NB4 (cell line): ENCODE results near the gene SUCLG2.

Experiments
- DNase-seq: peaks from one replicate; pipeline ENCODE4 v3.0.0; 2010; ENCODE audit warnings: low read depth
- H3K4me3 ChIP-seq: one replicate; pipeline ENCODE4 v1.5.1; 2011; ENCODE audit warnings: mild to moderate bottlenecking, low read depth, low read length, moderate library complexity
- CTCF ChIP-seq: IDR thresholded peaks from one replicate; pipeline ENCODE4 v1.5.1; 2012; ENCODE audit warnings: low read depth, low read length
- MAX ChIP-seq: IDR thresholded peaks from 2 replicates; pipeline ENCODE4 v1.6.1; 2011; ENCODE audit warnings: low read depth, low read length
- MYC ChIP-seq: IDR thresholded peaks from 2 replicates; pipeline ENCODE4 v1.6.1; 2011; ENCODE audit warnings: low read depth, low read length
- POLR2A ChIP-seq: IDR thresholded peaks from 2 replicates; pipeline ENCODE4 v1.6.1; 2011; ENCODE audit warnings: mild to moderate bottlenecking; ENCODE audit not compliant: insufficient read length; ENCODE audit errors: extremely low read depth

Gene SUCLG2

GRCh38 chr3:67459796-67460195, 194.6 kb downstream of the SUCLG2 start:
- TF ChIP-seq POLR2A (no peak), MYC (no peak), CTCF (no peak), MAX (no peak)
- no peak for DNase-seq

GRCh38 chr3:67458896-67459530, 195.4 kb downstream of the SUCLG2 start:
- no peak overlapping the region for H3K4me3 ChIP-seq
- no peak for TF ChIP-seq MYC
- TF ChIP-seq POLR2A = no peak
- TF ChIP-seq MAX = no peak
- no peak for TF ChIP-seq CTCF
- no peak for DNase-seq

More at GRCh38 chr3:67459796-67460195, 194.6 kb downstream of the SUCLG2 start:
- H3K4me3 ChIP-seq = no peak overlapping the region

- DNase-seq = no peak
- TF ChIP-seq MAX (no peak), MYC (no peak), CTCF (no peak), POLR2A (no peak)
- H3K4me3 ChIP-seq = no peak overlapping the region
These were observed 196.0 kb downstream of the SUCLG2 start for GRCh38 chr3:67458408-67458807.

- TF ChIP-seq MYC (no peak), POLR2A (no peak), MAX (no peak), CTCF (no peak)
- H3K4me3 ChIP-seq = no peak overlapping the region
- DNase-seq = no peak
These were observed 200.8 kb downstream of the SUCLG2 start for GRCh38 chr3:67453628-67454027.

- no peak for TF ChIP-seq MYC
- TF ChIP-seq MAX = no peak
- no peak for TF ChIP-seq CTCF
- no peak for TF ChIP-seq POLR2A
- DNase-seq = no peak
- H3K4me3 ChIP-seq = no peak overlapping the region
These were observed 204.3 kb downstream of the SUCLG2 start for GRCh38 chr3:67450153-67450552.

- TF ChIP-seq MYC (no peak), POLR2A (no peak), CTCF (no peak), MAX (no peak)
- DNase-seq = no peak
These were observed 207.0 kb downstream of the SUCLG2 start for GRCh38 chr3:67447393-67447792.

More at GRCh38 chr3:67447393-67447792, 207.0 kb downstream of the SUCLG2 start:
- no peak overlapping the region for H3K4me3 ChIP-seq
